GM12873 (cell line): Measurements from ENCODE around the gene RPH3AL.

Source experiments
- CTCF ChIP-seq: IDR thresholded peaks from 2 replicates; pipeline ENCODE4 v1.5.1; 2012; ENCODE audit warnings: low read depth, mild to moderate bottlenecking, moderate library complexity, low read length, control low read depth; ENCODE audit not compliant: insufficient read depth; ENCODE audit errors: missing control alignments

The RPH3AL gene

GRCh38 chr17:348012-348411 lies 4.6 kb downstream of the RPH3AL start:
- no peak for TF ChIP-seq CTCF

- TF ChIP-seq CTCF: no peak
Measured at GRCh38 chr17:347309-347899, 5.2 kb downstream of the RPH3AL start.

- no peak for TF ChIP-seq CTCF
Measured at GRCh38 chr17:345992-346785, 6.4 kb downstream of the RPH3AL start.

GRCh38 chr17:345261-345660 lies 7.3 kb downstream of the RPH3AL start:
- TF ChIP-seq CTCF: no peak

- TF ChIP-seq CTCF: no peak
Measured at GRCh38 chr17:343875-344752, 8.5 kb downstream of the RPH3AL start.

GRCh38 chr17:343211-343610 lies 9.4 kb downstream of the RPH3AL start:
- TF ChIP-seq CTCF: no peak

GRCh38 chr17:340074-340473 lies 12.5 kb downstream of the RPH3AL start:
- no peak for TF ChIP-seq CTCF
